Esophagus muscularis mucosa (tissue), 4 donors: ENCODE measurements around the gene RFXAP. TPM values are rescaled to one million over a fixed set of nuclear protein-coding genes. Genes with fewer than 3 reads are reported as not detected.
A peak's percentile ranks its signal among the peaks of the same experiment; 100 is the strongest.

Experiments used
- DNase-seq: peaks from one replicate; pipeline ENCODE4 v3.0.0-alpha.2; 2017; ENCODE audit errors: extremely low spot score
- H3K27ac ChIP-seq, 4 donors: fragments of 200-600 bp; sonication (generic); replicated peaks in 1 of 4; 1 replicate in 3 of 4; 2 replicates in 1 of 4; pipeline ENCODE4 v1.5.1; 2016 to 2019; ENCODE audit warnings: mild to moderate bottlenecking in 1 of 4
- H3K27me3 ChIP-seq, 4 donors: fragments of 200-600 bp; sonication (generic); one replicate each; pipeline versions ENCODE4 v1.5.1 to v1.6.0; 2016 to 2019
- H3K36me3 ChIP-seq, 4 donors: fragments of 200-600 bp; sonication (generic); one replicate each; pipeline ENCODE4 v1.5.1; 2016 to 2019
- H3K4me1 ChIP-seq, 4 donors: fragments of 200-600 bp; sonication (generic); one replicate each; pipeline ENCODE4 v1.5.1; 2016 to 2019
- H3K4me3 ChIP-seq, 4 donors: fragments of 200-600 bp; sonication (generic); 1 replicate in 2 of 4; 2 replicates in 2 of 4; pipeline ENCODE4 v1.5.1; 2016 to 2019; ENCODE audit warnings: mild to moderate bottlenecking in 4 of 4, moderate library complexity in 1 of 4
- H3K9me3 ChIP-seq, 4 donors: fragments of 200-600 bp; sonication (generic); 1 replicate in 3 of 4; 2 replicates in 1 of 4; pipeline ENCODE4 v1.5.1; 2016 to 2019
- EP300 ChIP-seq: sonication (generic); formaldehyde crosslinking; IDR thresholded peaks from one replicate; pipeline ENCODE4 v1.6.1; 2017; ENCODE audit warnings: antibody characterized with exemption
- POLR2A ChIP-seq: fragments of 450-650 bp; IDR thresholded peaks from one replicate; pipeline ENCODE4 v1.6.1; 2017; ENCODE audit warnings: antibody characterized with exemption, moderate library complexity, mild to moderate bottlenecking, low read depth
- POLR2AphosphoS5 ChIP-seq, 2 donors: sonication (generic); formaldehyde crosslinking; IDR thresholded peaks; one replicate each; pipeline ENCODE4 v1.6.1; 2017; ENCODE audit warnings: antibody characterized with exemption in 2 of 2
- WGBS: methylation state at CpG from one replicate; pipeline ENCODE4 v1.1.5; 2018; 5-methylcytosine and 5-hydroxymethylcytosine counted together
- intact Hi-C: fragments of 100-400 bp; cut with DNase I; formaldehyde crosslinking; loops from one replicate; pipeline ENCODE4 v1.15.1; 2023
- total RNA-seq, 4 donors: library from RNA; depleted of rRNA; stranded (reverse); fragments of >200 nt; gene quantifications; one replicate each; pipeline versions ENCODE4 v1.1.0 to v1.2.1, GENCODE V29; 2016
- TF ChIP-seq, protein P1 (sequence below), 3 experiments: fragments of 200-600 bp in 2 of 3; fragments of 450-650 bp in 1 of 3; sonication (generic) in 2 of 3; IDR thresholded peaks; one replicate each; pipeline ENCODE4 v1.5.1; 2017 to 2019; ENCODE audit warnings: antibody characterized with exemption in 3 of 3, mild to moderate bottlenecking in 2 of 3, moderate library complexity in 1 of 3

Gene RFXAP
- total RNA-seq, 4 donors from 2014 or later, result 3.3 to 4.6 (median 4.2) TPM

DNA sequence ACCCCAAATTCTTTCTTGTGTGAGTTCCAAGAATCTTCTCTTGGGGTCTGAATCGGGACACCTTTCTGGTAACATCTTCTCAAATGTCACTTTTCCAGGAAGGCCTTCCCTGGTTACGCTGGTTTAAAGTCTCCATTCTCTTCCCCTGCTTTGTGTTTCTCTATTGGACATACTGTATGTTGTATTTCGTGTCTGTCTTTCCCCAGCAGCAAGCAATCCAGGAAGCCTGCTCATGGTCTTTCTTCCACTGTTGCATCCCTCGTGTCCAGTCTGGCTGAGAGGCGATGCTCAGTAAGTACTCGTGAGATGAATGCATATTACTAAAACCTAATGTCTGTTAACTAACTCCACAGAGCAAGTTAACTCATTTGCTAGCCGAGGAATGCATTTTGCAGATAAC, 43.7 kb downstream of the RFXAP start:
- 85% methylated on average over 7 of the region's 7 CpGs for WGBS
- TF ChIP-seq POLR2AphosphoS5 (IDR thresholded peaks at IDR 0.05) (no peak), POLR2A (no peak), EP300 (no peak)
- TF ChIP-seq, protein P1, sequence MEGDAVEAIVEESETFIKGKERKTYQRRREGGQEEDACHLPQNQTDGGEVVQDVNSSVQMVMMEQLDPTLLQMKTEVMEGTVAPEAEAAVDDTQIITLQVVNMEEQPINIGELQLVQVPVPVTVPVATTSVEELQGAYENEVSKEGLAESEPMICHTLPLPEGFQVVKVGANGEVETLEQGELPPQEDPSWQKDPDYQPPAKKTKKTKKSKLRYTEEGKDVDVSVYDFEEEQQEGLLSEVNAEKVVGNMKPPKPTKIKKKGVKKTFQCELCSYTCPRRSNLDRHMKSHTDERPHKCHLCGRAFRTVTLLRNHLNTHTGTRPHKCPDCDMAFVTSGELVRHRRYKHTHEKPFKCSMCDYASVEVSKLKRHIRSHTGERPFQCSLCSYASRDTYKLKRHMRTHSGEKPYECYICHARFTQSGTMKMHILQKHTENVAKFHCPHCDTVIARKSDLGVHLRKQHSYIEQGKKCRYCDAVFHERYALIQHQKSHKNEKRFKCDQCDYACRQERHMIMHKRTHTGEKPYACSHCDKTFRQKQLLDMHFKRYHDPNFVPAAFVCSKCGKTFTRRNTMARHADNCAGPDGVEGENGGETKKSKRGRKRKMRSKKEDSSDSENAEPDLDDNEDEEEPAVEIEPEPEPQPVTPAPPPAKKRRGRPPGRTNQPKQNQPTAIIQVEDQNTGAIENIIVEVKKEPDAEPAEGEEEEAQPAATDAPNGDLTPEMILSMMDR (IDR thresholded peaks at IDR 0.05), result no peak
- Histone ChIP-seq H3K36me3 (peaks cover 9 to 56% (median 17%) of the 10 kb centered on the region in 4 donors), H3K27ac (peak overlapping the region in 1 of 4 donors; percentile 62), H3K27me3 (no peaks in the 10 kb centered on the region), H3K9me3 (no peaks in the 10 kb centered on the region), H3K4me3 (no peak overlapping the region), H3K4me1 (peaks cover 0 to 12% (median 8%) of the 10 kb centered on the region in 4 donors)
- intact Hi-C loops, result no loop called here
- DNase-seq, result no peak

GRCh38 chr13:36865265-36865664, 46.2 kb downstream of the RFXAP start:
- TF ChIP-seq, protein P1 (IDR thresholded peaks at IDR 0.05), result no peak
- no peak for TF ChIP-seq POLR2A
- TF ChIP-seq EP300, result no peak
- no peak for TF ChIP-seq POLR2AphosphoS5 (IDR thresholded peaks at IDR 0.05)
- no peak for DNase-seq
- H3K9me3 ChIP-seq, result no peaks in the 10 kb centered on the region
- H3K4me1 ChIP-seq, result peaks cover 0 to 11% (median 7%) of the 10 kb centered on the region in 4 donors
- WGBS, result 97% methylated on average over 5 of the region's 5 CpGs
- H3K4me3 ChIP-seq, result no peak overlapping the region
- H3K36me3 ChIP-seq, result peaks cover 9 to 68% (median 22%) of the 10 kb centered on the region in 4 donors
- no peak overlapping the region for H3K27ac ChIP-seq
- H3K27me3 ChIP-seq, result no peaks in the 10 kb centered on the region
- intact Hi-C loops, result no loop called here

- Histone ChIP-seq H3K4me1 (peaks cover 0 to 11% (median 7%) of the 10 kb centered on the region in 4 donors), H3K36me3 (peaks cover 9 to 77% (median 22%) of the 10 kb centered on the region in 4 donors), H3K4me3 (no peak overlapping the region), H3K9me3 (no peaks in the 10 kb centered on the region), H3K27me3 (no peaks in the 10 kb centered on the region), H3K27ac (no peak overlapping the region)
- DNase-seq, result no peak
- TF ChIP-seq EP300, result no peak
- TF ChIP-seq, protein P1 (IDR thresholded peaks at IDR 0.05), result no peak
- no peak for TF ChIP-seq POLR2AphosphoS5 (IDR thresholded peaks at IDR 0.05)
- no peak for TF ChIP-seq POLR2A
- intact Hi-C loops, result no loop called here
Observed at GRCh38 chr13:36866232-36866631, 47.2 kb downstream of the RFXAP start.

GRCh38 chr13:36870050-36870692, 51.1 kb downstream of the RFXAP start:
- H3K9me3 ChIP-seq, result no peaks in the 10 kb centered on the region
- no peaks in the 10 kb centered on the region for H3K27me3 ChIP-seq
- H3K36me3 ChIP-seq, result peaks cover 8 to 73% (median 32%) of the 10 kb centered on the region in 4 donors
- peak; percentile 55 for DNase-seq
- intact Hi-C loops, result no loop called here
- 94% methylated on average over 1 of the region's 1 CpG for WGBS
- H3K27ac ChIP-seq, result no peak overlapping the region
- H3K4me1 ChIP-seq, result peaks cover 0 to 16% (median 3%) of the 10 kb centered on the region in 4 donors
- TF ChIP-seq POLR2AphosphoS5 (IDR thresholded peaks at IDR 0.05), result no peak
- TF ChIP-seq EP300, result no peak
- TF ChIP-seq, protein P1 (IDR thresholded peaks at IDR 0.05), result no peak
- no peak for TF ChIP-seq POLR2A
- no peak overlapping the region for H3K4me3 ChIP-seq

- no peak for TF ChIP-seq EP300
- no peak for TF ChIP-seq POLR2A
- no peak for TF ChIP-seq POLR2AphosphoS5 (IDR thresholded peaks at IDR 0.05)
- TF ChIP-seq, protein P1 (IDR thresholded peaks at IDR 0.05), result no peak
- Histone ChIP-seq H3K36me3 (peaks cover 0 to 52% (median 23%) of the 10 kb centered on the region in 4 donors), H3K9me3 (no peaks in the 10 kb centered on the region), H3K4me1 (peaks cover 0 to 16% (median 3%) of the 10 kb centered on the region in 4 donors), H3K27ac (no peak overlapping the region), H3K27me3 (no peaks in the 10 kb centered on the region), H3K4me3 (no peak overlapping the region)
- DNase-seq, result peak; percentile 83
- intact Hi-C loops, result no loop called here
- 72% methylated on average over 10 of the region's 10 CpGs for WGBS
Observed at GRCh38 chr13:36872621-36873020, 53.6 kb downstream of the RFXAP start.
